ENCODE results near the gene FBXO24.
"Not testable (repeated sequence)": the region's sequence is repeated elsewhere in the genome, so short reads cannot be mapped to it uniquely, and the experiment has no call there.

Gene FBXO24

GRCh38 chr7:100586266-100587025 lies at the start of gene FBXO24:
Gene FBXO24 (plus strand): TSS chr7:100586328. CDS start chr7:100586626, 298 bp downstream.
- peak; percentile 99 for DNase-seq

- not testable (repeated sequence) for DNase-seq
Observed at GRCh38 chr7:100536695-100537094, 49.4 kb upstream of the FBXO24 start.

DNA sequence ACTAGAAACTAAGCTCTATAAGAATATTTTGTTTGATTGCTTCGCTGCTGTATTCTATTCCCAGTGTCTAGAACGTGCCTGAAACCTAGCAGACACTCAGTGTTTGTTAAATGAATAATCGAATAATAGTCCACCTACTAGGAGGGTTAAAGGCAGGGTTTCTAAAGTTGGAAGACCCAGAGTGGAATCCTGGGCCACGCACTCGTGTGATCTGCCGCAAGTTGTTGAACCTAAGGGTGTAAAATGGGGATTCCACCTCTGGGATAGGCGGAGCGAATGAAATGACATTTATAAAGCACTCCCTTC lies 47.8 kb upstream of the FBXO24 start:
- DNase-seq, result no peak

DNA sequence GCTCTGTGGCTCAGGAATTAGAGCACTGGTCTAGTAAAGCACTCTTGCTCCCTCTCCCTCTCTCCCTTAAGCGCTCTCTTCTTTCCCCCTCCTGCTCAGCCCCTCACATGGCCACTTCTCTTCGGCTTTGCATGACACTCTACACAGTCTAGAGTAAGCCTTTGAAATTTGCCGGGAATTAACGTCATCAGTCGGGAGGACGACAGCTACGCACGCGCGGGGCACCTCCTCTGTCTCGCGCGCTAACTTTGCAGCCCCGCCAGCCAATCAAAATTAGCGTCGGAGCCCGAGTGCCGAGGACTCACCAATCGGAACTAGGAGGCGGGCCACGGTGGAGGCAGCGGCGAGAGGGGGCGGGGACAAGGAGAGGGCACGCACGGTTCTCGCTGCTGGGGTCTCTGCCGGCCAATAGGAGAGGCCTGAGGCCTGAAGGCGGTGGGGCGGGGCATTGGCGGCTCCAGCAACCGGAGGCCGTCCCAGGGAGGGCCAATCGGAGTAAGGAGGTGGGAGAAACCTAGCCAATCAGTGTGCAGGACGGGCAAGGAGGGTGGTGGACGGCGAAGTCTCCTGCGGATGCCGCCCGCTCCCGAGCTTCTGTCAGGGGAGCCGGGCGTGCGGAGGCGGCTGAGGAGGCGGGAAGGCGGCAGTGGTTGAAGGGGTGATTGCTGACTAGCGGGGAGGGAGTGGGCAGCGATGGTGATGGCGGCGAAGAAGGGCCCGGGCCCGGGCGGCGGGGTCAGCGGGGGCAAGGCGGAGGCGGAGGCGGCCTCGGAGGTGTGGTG lies 47.3 kb upstream of the FBXO24 start, which contains the start of gene AGFG2:
TSS of gene AGFG2 (plus strand) at position 550 of the 782 bp plus-strand sequence. CDS start at position 694, 144 bp downstream.
- peak; percentile 100 for DNase-seq

DNA sequence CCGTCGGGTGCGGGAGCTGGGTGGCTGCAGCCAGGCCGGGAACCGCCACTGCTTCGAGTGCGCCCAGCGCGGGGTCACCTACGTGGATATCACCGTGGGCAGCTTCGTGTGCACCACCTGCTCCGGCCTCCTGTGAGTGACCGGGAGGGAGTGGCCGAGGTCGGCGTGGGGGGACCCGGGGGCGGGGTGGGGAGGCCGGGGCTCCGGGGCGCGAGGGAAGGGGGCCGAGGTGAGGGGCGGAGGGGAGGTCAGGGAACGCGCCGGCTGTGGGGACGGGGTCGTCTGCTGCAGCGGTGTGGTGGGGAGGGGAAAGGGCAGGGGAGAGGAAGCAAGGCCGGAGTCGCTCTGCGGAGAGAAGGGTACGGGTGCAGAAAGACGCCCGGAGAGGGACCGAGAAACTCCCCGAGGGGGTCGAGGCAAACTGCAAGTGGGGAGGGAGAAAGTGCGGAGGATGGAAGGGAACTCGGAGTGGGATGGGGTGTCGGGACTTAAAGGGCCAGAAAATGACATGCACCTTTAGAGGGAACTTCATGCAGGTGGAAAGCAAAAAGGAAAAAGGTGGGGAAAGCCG lies 46.6 kb upstream of the FBXO24 start:
- DNase-seq, result no peak

GRCh38 chr7:100540073-100540723 lies 45.9 kb upstream of the FBXO24 start:
- DNase-seq, result no peak

DNA sequence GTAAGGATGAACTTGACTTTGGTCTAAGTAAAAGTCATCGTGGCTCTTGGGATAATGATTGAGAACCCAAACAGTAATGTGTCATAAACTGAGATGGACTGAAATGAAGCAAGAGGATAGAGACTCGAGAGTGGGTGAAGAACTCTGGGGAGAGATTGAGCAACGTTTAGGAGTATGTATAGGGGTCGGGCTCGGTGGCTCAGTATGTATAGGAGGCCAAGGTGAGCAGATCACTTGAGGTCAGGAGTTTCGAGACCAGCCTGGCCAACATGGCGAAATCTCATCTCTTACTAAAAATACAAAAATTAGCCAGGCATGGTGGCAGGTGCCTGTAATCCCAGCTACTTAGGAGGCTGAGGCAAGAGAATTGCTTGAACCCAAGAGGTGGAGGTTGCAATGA lies 44.8 kb upstream of the FBXO24 start:
- DNase-seq, result not testable (repeated sequence)

DNA sequence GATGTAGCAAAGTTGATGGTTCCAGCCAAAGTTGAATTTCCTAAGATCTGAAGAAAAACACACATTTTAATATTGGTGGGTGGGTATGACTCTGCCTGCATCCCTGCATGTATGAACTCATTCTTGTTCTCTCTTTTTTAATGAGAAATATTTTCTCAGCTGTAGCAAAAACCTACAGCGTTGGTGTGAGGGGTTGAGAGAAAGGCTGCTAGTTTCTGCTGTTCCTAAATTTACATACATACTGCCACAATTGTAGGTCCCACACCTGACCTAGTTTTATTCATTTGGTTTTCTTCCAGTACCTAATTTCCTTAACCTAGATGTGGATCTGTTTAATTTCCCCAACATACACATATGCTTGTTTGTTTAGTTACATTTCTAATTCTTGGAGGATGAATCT lies 42.5 kb upstream of the FBXO24 start:
- DNase-seq, result no peak

DNA sequence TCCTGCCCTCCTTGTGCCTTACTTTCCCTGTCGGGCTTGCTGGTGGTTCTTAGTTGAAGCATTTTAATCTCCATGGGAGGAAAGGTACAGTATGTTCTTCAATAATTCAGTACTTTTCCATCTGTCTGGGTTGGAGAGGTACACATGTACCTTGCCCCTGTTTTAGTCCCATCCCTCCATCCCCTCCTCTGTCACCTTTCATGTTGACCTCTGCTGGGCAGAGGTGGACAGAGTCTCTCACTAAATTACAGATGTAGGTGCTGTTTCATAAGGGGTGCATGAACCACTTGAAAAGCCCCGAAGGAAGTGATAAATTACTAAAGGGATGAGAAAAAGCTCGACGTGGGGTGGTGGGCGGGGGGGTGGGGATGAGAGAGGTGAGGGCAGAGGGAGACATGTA lies 41.7 kb upstream of the FBXO24 start:
- DNase-seq, result no peak

- no peak for DNase-seq
Observed at GRCh38 chr7:100544967-100545359, 41.2 kb upstream of the FBXO24 start.

- peak; percentile 50 for DNase-seq
Observed at GRCh38 chr7:100545360-100546128, 40.6 kb upstream of the FBXO24 start.

GRCh38 chr7:100546129-100546925 lies 39.8 kb upstream of the FBXO24 start:
- peak; percentile 27 for DNase-seq

DNA sequence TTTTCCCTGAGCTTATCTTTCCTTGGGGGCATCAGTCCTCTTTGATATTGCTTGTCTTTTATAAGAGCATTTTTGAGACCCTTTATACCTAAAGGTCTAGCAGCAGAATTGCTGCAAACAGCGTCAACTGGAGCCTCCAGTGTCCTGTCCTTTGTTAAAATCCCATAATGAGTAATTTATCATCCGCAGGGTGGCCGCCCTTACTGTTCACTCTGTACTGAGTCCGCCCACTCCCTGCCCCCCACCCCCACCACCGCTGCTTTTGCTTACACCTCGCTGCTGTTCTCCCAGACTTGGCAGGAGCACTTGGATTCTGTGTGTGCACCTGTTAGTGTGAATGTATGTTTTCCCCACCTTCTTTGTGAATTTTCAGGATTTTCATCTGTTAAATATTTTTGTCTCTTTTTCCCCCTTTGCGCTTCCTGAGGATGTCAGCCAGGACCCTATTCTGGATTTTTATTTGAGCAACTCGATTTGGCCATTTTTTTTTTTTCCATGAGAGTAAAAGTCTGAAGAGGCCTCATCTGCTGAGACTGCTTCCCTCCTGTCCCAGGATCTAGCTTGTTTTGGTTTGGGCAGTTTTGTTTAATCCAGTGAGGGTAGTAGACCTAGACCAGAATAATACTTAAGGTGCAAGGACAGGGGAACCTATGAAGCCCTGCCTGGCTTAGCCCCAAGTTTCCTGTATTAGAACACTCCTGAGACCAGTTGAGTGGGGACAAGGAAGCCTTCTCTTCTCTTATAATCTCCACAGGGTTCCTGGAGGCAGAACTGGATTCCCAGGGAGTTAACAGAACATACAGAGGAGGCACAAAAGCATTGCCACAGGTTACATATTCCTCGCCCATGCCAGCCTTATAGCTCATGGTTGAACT lies 39.0 kb upstream of the FBXO24 start:
- no peak for DNase-seq

DNA sequence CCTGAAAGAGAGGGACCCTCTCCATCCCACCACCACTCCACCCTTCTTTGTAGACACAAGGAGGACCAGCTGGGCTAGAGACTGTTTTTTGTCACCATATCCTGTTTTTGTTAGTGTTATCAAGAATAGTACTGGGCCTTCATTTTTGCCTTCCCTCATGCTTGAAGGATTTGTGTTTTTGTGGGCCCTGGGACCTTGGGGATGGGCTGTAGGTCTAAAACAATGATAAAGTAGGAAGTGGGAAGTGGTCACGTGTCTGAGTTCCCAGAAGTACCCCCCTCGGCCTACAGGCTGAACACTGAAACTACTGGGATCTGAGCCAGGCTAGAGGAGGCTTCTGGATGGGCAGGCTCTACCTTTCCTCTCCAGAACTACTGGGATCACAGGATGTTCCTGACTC lies 38.3 kb upstream of the FBXO24 start:
- no peak for DNase-seq

GRCh38 chr7:100548446-100548845 lies 37.7 kb upstream of the FBXO24 start:
- DNase-seq, result not testable (repeated sequence)

DNA sequence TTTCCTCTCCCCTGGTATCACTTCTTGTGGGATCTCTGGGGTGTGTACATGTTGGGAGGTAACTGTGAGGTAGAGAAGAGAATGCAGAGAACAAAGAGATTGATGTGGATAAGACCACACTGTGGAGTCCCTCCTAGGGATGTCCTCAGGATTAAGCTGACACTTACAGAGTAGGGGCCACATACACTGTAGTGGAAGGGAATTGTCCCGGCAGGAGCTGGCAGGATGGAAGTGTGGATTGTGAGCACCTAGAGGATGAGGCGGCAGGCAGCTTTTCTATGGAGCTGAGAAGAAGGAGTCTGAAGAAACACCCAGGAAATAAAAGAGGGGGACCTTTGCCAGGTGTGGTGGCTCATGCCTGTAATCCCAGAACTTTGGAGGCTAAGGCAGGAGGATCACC lies 33.6 kb upstream of the FBXO24 start:
- DNase-seq, result no peak

- no peak for DNase-seq
Observed at GRCh38 chr7:100553032-100553431, 33.1 kb upstream of the FBXO24 start.

DNA sequence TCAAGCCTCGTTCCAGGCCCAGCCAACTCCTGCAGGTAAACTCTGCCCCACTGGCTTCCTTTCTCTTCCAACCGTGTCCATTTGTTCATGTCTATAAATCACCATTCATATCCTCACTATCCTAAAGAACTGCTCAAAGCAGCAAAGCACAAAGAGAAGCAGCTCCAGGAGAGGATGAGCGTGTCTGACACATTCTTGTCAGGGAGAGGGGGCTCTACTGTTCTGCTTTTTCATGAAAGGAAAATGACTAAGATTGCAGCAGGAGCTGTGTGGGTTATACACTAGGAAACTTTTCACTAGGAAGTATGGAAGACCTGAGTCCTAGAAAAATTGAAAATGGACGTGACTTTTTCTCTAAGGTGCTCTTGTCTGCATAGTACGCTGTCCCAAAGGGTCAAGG lies 30.4 kb upstream of the FBXO24 start:
- DNase-seq, result no peak

GRCh38 chr7:100556541-100556940 lies 29.6 kb upstream of the FBXO24 start:
- no peak for DNase-seq

DNA sequence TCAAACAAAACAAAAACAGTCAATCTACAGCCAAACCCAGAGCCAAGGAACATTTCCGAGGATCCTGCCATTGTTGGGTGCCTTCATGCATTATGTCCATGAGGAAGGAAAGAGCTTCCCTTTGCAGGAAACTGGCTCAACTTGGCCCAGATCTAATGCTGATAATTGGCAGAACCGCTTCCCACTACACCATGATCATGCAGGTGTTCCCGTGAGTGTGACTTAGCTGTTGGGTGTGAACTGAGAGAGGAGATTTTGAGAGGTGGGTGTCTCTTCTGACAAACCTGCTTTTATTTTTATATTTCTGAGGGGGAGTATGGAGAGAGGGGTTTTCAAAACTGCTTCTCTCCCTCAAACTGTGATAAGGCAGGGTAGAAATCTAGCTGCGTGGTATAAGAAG lies 27.0 kb upstream of the FBXO24 start:
- no peak for DNase-seq

Data from activated gamma-delta T cell treated with Interleukin-2 at 50 U/mL for 16 hours (primary cell).